Daoy (cell line): ENCODE results near the gene EEF1AKMT3. TPM values are rescaled to one million over a fixed set of nuclear protein-coding genes. Genes with fewer than 3 reads are reported as not detected.
"Not testable (repeated sequence)": the region's sequence is repeated elsewhere in the genome, so short reads cannot be mapped to it uniquely, and the experiment has no call there.

Source experiments
- DNase-seq: peaks from one replicate; pipeline ENCODE4 v3.0.0-alpha.2; 2015; ENCODE audit warnings: low read depth
- total RNA-seq: library from RNA; depleted of rRNA; stranded (reverse); fragments of >200 nt; shearing (Covaris generic); gene quantifications from 2 replicates; pipeline ENCODE4 v1.2.3, GENCODE V29; 2014; rRNA removed

Gene EEF1AKMT3
- total RNA-seq, 1 experiment from 2014 or later, result 1.9 TPM

DNA sequence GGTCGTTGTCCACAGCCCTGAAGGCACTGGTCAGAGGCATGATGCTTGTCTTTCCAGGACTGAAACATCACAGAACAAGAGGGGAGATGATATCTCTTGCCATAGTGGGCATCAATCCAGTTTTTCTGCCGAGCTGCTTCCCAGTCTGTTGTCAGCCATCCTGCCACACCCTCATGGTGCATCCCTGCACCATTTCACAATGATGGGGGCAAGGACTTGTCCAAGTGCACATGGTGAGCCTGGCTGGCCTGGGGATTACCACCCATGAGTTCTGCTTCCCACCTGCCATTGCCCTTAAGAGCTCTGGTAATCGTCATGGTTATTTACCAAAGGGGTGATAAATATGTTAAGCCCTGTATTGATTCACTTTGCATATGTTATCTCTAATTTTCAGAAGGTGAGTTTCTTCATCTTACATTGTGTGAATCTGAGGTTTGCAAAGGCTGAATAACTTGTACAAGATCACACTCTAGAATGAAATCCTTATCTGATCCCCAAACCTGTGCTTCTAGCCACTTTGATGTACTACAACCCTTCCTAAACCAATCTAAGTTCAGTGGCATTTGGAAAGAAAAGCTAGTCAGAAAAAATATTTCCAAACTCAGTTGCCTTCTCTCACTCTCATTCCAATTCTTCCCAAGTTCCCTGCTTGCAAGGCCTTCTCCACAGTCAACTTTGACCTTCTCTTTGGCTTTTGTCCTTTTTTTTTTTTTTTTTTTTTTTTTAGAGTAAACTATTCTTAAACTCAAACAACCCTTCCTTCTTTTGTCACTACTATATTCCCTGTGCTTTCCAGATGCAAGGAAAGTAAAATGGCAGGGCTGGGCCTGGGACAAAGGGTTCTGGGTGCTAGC is 43.8 kb downstream of the EEF1AKMT3 start:
- no peak for DNase-seq

DNA sequence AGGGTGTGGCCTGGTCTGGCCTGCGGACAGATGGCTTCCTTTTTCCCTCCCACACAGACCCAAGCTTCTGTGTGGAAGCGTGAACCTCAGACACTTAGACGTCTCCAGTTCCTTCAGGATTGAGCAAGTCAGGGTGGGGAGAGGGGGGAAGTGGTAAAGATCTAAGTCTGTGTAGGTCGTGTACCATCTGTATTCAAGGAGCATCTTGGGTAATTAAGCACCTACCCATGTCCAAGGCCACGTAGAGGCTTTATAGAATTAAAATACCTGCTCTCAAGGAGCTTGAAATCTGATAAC is 44.4 kb downstream of the EEF1AKMT3 start:
- no peak for DNase-seq

DNA sequence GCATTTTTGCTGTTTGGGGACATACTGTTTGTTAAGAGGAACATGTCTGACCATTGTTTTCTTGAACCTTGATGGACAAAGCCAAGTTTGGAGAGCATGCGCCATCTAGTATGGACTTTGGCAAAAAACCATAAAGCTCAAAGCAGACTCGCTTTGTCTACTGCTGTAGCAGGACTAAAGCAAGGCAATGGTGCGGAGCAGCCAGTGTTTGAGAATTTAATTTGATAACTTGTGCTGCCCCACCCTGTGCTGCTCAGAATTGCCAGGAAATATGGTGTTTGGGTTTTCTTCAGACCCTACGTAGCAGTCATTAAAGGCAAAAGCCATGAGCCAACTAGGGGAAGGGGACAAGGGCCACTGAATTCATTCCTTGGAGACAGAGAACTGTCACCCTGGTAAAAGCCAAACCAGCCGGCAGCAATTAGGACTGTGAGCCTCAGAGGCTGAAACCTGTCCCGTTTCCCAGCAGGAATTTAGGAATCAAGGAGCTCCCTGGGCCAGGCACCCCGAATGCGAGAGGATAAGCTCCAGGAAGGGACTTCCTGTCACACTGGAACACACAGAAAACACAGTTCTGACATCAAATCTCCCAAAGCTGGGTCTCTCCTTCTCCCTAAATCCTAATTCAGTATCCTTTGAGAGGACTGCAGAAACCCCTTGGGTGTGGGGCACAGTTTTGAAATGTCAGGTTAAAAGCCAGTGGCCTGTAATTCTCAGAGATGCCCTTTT is 45.0 kb downstream of the EEF1AKMT3 start:
- DNase-seq, result no peak

DNA sequence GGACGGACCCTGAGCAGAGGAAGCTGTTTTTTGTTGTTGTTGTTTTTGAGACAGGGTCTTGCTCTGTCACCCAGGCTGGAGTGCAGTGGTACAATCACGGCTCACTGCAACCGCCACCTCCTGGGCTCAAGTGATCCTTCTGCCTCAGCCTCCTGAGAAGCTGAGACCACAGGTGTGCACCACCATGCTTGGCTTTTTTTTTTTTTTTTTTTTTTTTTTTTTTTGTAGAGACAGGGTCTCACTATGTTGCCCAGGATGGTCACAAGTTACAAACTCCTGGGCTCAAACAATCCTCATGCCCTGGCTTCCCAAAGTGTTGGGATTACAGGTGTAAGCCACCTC is 45.5 kb downstream of the EEF1AKMT3 start:
- not testable (repeated sequence) for DNase-seq

DNA sequence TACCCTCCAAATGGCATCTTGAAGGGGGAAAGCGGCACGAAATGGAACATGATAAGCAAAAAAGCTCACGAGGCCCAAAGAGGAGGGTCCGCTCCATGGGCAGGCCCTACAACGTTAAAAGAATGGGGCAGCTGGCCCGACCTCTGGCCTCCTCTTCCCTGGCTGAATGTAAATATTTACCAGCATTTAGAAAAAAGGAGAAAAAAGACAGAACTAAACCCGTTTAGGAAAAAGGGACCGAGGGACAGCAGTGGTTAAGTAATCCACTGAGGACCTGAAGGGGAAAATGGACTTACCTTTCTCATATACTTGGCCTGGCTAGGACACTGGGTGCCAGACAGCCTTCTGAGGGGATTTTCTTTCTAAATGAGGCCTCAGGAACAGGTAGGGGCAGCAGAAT is 47.7 kb downstream of the EEF1AKMT3 start:
- not testable (repeated sequence) for DNase-seq

DNA sequence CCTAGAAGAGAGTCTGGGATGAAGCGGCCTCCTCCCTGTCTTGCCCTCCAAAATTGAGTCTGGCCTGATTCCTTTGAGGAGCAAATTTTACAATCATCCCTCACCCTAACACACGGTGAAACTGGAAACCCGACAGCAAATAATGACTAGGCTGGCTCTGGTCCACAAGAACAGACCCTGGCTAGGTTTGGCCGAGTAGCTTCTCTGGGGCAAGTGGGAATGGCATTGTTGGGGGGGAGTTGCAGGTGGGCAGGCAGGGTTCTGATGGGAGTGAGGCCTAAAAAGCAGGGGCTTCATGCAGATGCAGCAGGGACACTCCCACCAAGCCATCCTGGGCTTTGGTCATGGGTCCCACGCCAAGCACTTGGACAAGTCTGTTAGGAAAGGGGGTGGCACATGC is 48.6 kb downstream of the EEF1AKMT3 start:
- not testable (repeated sequence) for DNase-seq

DNA sequence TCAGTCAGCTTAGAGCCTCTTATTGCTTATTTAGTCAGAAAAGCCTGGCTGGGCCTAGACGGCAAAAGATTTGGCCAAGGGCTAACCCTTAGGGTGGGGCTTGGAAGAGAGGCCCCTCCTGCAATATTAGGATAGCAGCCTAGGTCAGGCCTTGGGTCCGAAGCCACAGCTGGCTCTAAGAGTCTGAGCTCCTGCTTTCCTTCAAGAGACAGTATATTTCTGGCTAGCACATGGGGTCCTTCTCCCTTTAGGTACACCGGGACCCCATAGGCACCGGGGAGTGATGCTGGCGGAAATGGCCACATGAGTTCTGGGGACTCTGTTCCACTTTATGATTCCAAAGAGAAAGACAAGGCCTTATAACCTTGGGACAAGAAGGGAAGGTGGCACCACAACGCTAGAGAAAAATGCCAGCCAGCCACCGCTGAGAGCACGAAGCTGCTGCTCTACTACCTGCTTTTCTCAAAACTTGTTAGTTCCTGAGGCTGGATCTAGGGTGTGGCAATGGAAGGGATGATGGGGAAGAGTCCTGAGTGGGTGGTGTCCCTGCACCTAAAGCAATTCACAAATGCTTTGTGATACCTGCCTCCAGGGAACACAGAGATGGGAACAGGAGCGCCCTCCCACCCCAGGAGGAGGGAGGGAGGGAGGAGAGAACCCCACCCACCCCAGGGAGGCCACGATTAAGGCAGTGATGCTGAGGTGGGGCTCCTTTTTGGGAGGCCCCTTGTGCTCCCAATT is 49.2 kb downstream of the EEF1AKMT3 start:
- no peak for DNase-seq

DNA sequence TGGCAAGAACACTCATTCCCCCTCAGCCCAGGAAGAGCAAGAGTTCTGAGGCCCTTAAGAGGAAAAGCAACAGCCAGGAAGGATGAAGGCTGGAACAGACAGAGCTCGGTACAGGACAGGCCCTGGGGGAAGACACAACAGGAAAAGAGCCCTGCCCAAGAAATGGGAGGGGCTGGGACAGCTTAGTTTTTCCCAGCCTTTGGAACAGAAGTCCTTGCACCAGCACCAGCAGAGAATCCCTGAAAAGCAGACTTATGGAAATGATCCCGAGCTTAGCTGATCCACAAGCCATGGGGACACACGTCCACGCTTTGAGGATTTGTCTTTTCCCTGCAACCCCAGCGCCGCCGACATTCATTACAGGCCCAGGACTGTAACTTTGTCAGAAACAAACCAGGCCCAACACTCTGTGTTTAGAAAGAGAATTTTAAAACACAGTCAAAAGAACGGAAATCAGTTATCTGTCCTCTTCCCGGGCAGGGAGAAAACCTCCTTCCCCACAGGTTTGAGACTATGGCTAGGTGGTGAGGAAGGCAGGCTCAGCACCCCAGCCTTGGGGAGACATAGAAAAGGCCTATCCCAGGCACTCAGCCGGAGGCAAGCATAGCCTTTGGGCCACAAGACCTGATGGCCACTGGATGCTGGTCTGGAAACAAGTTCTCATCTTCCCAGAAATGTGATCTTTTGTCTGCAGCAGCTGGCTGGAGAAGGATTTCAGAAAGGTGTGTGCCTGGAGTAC is 50.1 kb downstream of the EEF1AKMT3 start:
- DNase-seq, result no peak

DNA sequence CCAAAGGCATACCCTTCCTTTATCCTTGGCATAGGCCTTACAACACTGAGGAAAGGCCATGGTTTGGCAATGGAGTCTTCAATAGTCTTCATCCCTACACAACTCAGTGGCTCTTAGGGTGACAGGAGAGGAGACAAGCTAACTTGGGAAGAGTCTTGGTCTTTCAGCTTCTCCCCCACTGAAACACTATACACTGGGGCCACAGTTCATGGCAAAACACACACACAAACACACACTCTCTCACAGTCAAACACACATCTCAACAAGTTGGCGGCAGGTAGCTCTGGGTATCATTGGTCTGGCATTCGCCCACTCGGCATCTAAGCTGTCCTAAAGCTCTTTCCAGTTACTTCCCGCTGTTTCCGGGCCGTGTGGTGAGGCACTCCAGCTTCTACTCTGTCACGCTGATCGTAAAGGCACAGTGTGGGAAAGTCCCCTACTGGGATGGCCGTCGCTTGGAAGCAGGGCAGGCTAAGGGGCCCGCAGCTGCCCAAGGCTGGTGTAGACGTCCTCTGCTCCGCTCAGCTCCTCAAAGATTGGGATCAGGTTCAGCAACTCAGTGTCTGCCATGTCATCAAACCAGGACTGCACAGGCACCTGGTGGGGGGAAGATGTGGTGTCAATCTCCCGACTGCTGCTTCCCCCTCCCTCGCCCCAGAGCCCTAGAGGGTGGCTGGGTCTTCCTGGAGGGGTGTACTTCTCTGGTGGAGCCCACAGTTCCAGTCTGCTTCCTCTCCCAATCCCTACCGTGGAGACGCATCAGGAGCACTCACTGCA is 50.9 kb downstream of the EEF1AKMT3 start:
- no peak for DNase-seq

DNA sequence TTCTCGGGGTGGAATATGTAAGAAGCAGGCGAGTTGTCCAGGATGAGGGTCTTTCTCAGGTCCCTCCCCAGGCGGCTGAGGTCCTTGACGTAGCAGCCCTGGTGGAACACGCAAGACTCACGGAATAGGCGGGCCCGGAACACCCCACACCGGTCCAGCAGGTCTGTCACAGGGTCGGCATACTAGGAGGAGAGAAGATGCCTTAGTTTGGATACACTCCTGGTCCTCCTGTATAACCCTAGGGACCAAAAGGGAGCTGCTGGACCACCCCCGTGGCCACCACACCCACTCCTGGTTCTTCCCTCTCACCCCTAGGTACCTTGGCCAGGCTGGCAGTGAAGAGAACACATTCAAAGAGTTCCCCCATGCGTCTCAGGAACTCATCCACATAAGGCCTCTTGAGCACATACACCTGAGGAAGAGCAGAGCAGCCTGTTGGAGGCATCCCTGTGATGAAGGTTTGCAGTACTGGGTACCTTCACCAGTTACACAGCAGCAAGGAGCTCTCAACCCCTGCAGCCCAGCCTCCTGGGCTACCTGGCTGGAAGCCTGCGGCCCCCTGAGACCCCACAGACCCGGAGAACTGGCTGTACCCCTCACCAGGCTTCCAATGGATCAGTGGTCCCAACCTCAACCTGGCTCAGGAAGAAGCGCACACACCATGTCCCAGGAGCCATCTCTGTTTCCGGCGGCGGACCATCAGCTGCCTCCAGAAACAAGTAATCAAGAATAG is 51.7 kb downstream of the EEF1AKMT3 start:
- no peak for DNase-seq

DNA sequence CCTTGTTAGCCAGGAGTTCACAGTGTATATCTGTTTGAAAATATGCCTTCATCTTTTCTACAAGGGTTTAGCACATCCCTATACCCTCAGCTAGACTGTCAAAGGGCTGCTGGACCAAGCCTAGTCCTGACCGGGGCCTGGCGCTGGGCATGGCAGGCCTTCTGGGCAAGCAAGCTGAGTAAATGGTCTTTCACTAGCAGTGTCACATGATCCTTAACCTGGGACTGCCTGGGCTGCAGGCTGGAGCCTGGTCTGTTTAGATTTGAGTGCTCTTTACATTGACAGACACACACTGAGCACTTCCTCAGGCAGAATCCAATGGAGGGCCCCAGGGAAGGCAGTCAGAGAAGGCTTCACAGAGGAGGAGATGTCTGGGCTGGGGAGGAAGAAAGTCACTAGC is 53.0 kb downstream of the EEF1AKMT3 start:
- DNase-seq, result no peak

DNA sequence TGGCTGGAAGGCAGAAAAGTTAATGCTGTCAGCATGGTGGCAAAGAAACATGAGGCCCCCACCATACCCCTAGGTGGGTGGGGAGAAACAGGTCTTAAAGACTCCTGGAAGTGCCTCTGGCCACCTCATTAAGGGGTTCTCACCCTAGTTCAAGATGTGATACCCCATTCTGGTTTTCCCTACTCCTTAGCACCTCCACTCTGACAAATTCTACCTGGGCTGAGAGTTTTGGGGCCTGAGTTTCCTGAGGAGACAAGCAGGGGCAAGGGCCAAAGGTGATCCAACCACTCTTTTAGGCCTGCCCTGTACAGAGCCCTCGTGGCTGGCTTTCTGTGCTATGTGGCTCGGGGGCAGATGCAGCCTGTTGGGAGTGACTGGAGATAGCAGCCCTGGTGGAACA is 54.0 kb downstream of the EEF1AKMT3 start:
- no peak for DNase-seq

DNA sequence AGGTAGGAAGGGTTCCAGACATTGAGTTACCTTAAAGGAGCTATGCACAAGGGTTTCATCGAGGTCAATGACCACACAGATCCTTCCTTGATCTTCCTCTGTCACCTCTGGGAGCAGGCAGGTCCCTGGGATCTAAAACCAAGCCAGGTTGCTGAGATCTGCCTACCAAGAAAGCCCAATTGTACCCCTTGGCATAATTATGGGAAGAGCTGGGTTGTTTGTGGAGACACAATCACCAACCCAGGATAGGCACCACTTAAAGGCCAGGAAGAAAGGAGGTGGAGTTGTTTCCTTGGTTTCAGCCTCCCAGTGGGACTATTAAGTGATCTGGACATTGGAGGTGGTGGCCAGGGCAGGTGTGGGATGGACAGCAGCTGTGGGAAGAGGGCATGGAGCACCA is 54.6 kb downstream of the EEF1AKMT3 start:
- DNase-seq, result no peak

DNA sequence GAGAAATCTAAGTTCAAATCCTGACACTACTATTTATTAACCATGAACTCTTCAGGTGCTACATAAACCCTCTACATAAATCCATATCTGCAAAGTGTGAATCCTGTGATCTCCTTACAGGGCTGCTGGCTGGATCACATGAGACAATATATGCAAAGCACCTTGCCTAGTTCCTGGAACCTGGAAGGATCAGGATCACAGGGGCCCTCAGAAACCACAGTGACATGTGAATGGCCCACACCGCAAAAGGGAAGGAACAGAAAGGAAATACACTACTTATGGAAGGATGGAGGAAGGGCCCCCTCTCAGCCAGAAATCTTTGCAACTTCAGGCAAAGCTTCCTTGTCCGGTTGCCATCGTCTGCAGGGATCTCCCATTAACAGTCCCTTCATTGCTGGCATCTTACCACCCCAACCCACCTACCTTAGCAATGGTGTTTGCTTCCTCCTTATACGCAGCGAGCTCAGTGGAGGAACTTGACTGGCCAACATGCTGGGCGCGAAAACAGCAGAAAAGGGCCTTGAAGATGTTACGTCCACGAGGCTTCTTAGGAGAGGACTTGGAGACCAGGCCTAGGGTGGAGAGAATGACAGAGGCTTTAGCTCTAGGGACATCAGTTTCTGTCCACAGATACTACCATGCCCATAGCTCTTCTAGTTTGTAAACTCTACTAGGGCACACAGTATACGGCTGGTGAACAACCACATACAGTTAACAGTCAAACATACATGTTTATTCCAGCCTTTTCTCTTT is 56.8 kb downstream of the EEF1AKMT3 start:
- no peak for DNase-seq

DNA sequence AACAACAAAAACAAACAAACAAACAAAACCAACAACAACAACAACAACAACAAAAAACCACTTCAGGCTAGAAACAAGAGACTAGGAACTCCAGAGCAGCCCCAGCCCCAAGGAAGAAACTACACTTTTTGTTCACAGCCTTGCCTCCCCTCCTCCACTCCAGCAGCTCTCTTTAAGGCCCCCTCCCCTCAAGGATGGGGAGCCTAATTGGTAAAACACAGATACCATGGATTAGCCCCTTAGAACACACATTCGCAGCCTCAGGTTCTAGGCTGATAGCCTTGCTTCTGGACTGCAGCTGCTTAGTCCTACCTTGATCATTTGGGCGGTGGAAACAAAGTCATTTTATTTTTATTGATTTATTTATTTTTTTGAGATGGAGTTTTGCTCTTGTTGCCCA is 58.0 kb downstream of the EEF1AKMT3 start:
- no peak for DNase-seq

Other genes starting within 250 kb of the EEF1AKMT3 start
- 0.57 and 0.91 TPM in 2 replicates for gene MBD6, start 249.8 kb upstream of the EEF1AKMT3 start, total RNA-seq
- 108 and 118 TPM in 2 replicates for gene DCTN2, start 225.4 kb upstream of the EEF1AKMT3 start, total RNA-seq
- gene KIF5A, start 222.6 kb upstream of the EEF1AKMT3 start, total RNA-seq, result 0.69 and 1.0 TPM in 2 replicates
- 35.2 and 44.9 TPM in 2 replicates for gene PIP4K2C, start 181.4 kb upstream of the EEF1AKMT3 start, total RNA-seq
- 12.3 and 12.7 TPM in 2 replicates for gene DTX3, start 167.8 kb upstream of the EEF1AKMT3 start, total RNA-seq
- 0.95 and 5.6 TPM in 2 replicates for gene ARHGEF25, start 161.2 kb upstream of the EEF1AKMT3 start, total RNA-seq
- 36.5 and 60.9 TPM in 2 replicates for gene B4GALNT1, start 139.4 kb upstream of the EEF1AKMT3 start, total RNA-seq
- 262 and 383 TPM in 2 replicates for gene OS9, start 78.5 kb upstream of the EEF1AKMT3 start, total RNA-seq
- 0.03 and 0.29 TPM in 2 replicates for gene AGAP2, start 33.9 kb upstream of the EEF1AKMT3 start, total RNA-seq
- gene TSPAN31, start 27.6 kb upstream of the EEF1AKMT3 start, total RNA-seq, result 7.9 and 13.5 TPM in 2 replicates
- gene CDK4, start 20.3 kb upstream of the EEF1AKMT3 start, total RNA-seq, result 317 and 359 TPM in 2 replicates
- gene MARCHF9, start 17.5 kb upstream of the EEF1AKMT3 start, total RNA-seq, result 5.5 and 6.5 TPM in 2 replicates
- 2.2 and 2.6 TPM in 2 replicates for gene CYP27B1, start 5.5 kb upstream of the EEF1AKMT3 start, total RNA-seq
- gene METTL1, start 509 bp upstream of the EEF1AKMT3 start, total RNA-seq, result 21.0 and 37.5 TPM in 2 replicates
- gene TSFM, start 10.2 kb downstream of the EEF1AKMT3 start, total RNA-seq, result 38.2 and 48.9 TPM in 2 replicates
- gene AVIL, start 46.1 kb downstream of the EEF1AKMT3 start, total RNA-seq, result not detected in 2 replicates
- gene CTDSP2, start 74.1 kb downstream of the EEF1AKMT3 start, total RNA-seq, result 26.3 and 28.2 TPM in 2 replicates
- 13.2 and 15.3 TPM in 2 replicates for gene ATP23, start 169.0 kb downstream of the EEF1AKMT3 start, total RNA-seq